ENCODE results near the gene ZDHHC6.

GRCh38 chr10:112429654-112430230, 17.0 kb downstream of the ZDHHC6 start:
- TF ChIP-seq TAF1 (IDR thresholded peaks at IDR 0.05; ENCODE audit: borderline replicate concordance, insufficient read depth, low read length) = no peak
- TF ChIP-seq, protein P1, sequence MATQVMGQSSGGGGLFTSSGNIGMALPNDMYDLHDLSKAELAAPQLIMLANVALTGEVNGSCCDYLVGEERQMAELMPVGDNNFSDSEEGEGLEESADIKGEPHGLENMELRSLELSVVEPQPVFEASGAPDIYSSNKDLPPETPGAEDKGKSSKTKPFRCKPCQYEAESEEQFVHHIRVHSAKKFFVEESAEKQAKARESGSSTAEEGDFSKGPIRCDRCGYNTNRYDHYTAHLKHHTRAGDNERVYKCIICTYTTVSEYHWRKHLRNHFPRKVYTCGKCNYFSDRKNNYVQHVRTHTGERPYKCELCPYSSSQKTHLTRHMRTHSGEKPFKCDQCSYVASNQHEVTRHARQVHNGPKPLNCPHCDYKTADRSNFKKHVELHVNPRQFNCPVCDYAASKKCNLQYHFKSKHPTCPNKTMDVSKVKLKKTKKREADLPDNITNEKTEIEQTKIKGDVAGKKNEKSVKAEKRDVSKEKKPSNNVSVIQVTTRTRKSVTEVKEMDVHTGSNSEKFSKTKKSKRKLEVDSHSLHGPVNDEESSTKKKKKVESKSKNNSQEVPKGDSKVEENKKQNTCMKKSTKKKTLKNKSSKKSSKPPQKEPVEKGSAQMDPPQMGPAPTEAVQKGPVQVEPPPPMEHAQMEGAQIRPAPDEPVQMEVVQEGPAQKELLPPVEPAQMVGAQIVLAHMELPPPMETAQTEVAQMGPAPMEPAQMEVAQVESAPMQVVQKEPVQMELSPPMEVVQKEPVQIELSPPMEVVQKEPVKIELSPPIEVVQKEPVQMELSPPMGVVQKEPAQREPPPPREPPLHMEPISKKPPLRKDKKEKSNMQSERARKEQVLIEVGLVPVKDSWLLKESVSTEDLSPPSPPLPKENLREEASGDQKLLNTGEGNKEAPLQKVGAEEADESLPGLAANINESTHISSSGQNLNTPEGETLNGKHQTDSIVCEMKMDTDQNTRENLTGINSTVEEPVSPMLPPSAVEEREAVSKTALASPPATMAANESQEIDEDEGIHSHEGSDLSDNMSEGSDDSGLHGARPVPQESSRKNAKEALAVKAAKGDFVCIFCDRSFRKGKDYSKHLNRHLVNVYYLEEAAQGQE (IDR thresholded peaks at IDR 0.05; ENCODE audit: insufficient read depth in 1 of 2, low read depth in 2 of 2, low read length in 2 of 2) = no peak
- no peak for TF ChIP-seq POLR2AphosphoS5 (IDR thresholded peaks at IDR 0.05; ENCODE audit: low read depth, low read length)
- no peak for TF ChIP-seq FOXP2 (optimal IDR thresholded peaks at IDR 0.05; ENCODE audit: borderline replicate concordance, extremely low read depth, extremely low read length, insufficient read depth)
- no peak for TF ChIP-seq SIN3A (IDR thresholded peaks at IDR 0.05; ENCODE audit: borderline replicate concordance, insufficient read depth, low read length)
